ELR (cell line): ENCODE measurements around the gene PUS1.
A peak's percentile ranks its signal among the peaks of the same experiment; 100 is the strongest.
"Not testable (repeated sequence)": the region's sequence is repeated elsewhere in the genome, so short reads cannot be mapped to it uniquely, and the experiment has no call there.

Experiments used
- DNase-seq: peaks from one replicate; pipeline ENCODE4 v3.0.0-alpha.2; 2015; ENCODE audit warnings: low read depth

Gene PUS1

GRCh38 chr12:131960590-131961325 lies 31.7 kb downstream of the PUS1 start:
- DNase-seq = not testable (repeated sequence)

GRCh38 chr12:131961328-131961727 lies 32.3 kb downstream of the PUS1 start:
- DNase-seq = not testable (repeated sequence)

GRCh38 chr12:131962069-131962468 lies 33.0 kb downstream of the PUS1 start:
- DNase-seq = no peak

- DNase-seq = no peak
Measured at GRCh38 chr12:131963381-131963780, 34.3 kb downstream of the PUS1 start.

GRCh38 chr12:131965073-131965472 lies 36.0 kb downstream of the PUS1 start:
- peak; percentile 63 for DNase-seq

- no peak for DNase-seq
Measured at GRCh38 chr12:131971226-131971625, 42.1 kb downstream of the PUS1 start.

GRCh38 chr12:131975228-131975627 lies 46.2 kb downstream of the PUS1 start:
- DNase-seq = no peak

- no peak for DNase-seq
Measured at GRCh38 chr12:131979606-131980005, 50.5 kb downstream of the PUS1 start.

- peak; percentile 39 for DNase-seq
Measured at GRCh38 chr12:131980263-131980662, 51.2 kb downstream of the PUS1 start.

GRCh38 chr12:131981388-131981787 lies 52.3 kb downstream of the PUS1 start:
- DNase-seq = no peak

GRCh38 chr12:131982041-131982440 lies 53.0 kb downstream of the PUS1 start:
- no peak for DNase-seq

- DNase-seq = no peak
Measured at GRCh38 chr12:131983026-131983425, 54.0 kb downstream of the PUS1 start.

GRCh38 chr12:131983554-131983953 lies 54.5 kb downstream of the PUS1 start:
- no peak for DNase-seq

GRCh38 chr12:131984334-131984733 lies 55.3 kb downstream of the PUS1 start:
- no peak for DNase-seq

GRCh38 chr12:131985510-131985875 lies 56.4 kb downstream of the PUS1 start:
- DNase-seq = not testable (repeated sequence)

- DNase-seq = no peak
Measured at GRCh38 chr12:131986361-131986760, 57.3 kb downstream of the PUS1 start.

GRCh38 chr12:131986910-131987309 lies 57.8 kb downstream of the PUS1 start:
- no peak for DNase-seq

- DNase-seq = no peak
Measured at GRCh38 chr12:131987552-131987951, 58.5 kb downstream of the PUS1 start.

- DNase-seq = no peak
Measured at GRCh38 chr12:131988054-131988796, 59.1 kb downstream of the PUS1 start.

- no peak for DNase-seq
Measured at GRCh38 chr12:131989021-131989420, 59.9 kb downstream of the PUS1 start.

GRCh38 chr12:131990066-131990979 lies 61.2 kb downstream of the PUS1 start:
- DNase-seq = no peak

GRCh38 chr12:131990980-131991305 lies 61.9 kb downstream of the PUS1 start:
- DNase-seq = no peak
